Activated T-cell treated with anti-CD3 and anti-CD28 coated beads, Interleukin-2, amount 50 U/mL, for 72 hours (primary cell): Measurements from ENCODE around the gene INPP4B. TPM values are rescaled to one million over a fixed set of nuclear protein-coding genes. Genes with fewer than 3 reads are reported as not detected.

Experiments
- ATAC-seq, 2 donors: fragments of 150-1000 bp; cut with Tn5 transposase; replicated peaks in 1 of 2; 2 replicates each; pipeline ENCODE4 v1.10.0; 2021; ENCODE audit warnings: moderate library complexity in 2 of 2, mild to moderate bottlenecking in 1 of 2
- DNase-seq, 2 donors: peaks; one replicate each; pipeline ENCODE4 v3.0.0; 2021 to 2022; ENCODE audit warnings: mixed read lengths in 1 of 2
- H3K27ac Mint-ChIP-seq: one replicate; pipeline ENCODE4 v1.8.0; 2022; ENCODE audit warnings: mild to moderate bottlenecking, moderate library complexity, mixed read lengths
- H3K27me3 Mint-ChIP-seq: one replicate; pipeline ENCODE4 v1.8.0; 2022; ENCODE audit warnings: low read depth, mixed read lengths
- H3K36me3 Mint-ChIP-seq, 2 donors: one replicate each; pipeline ENCODE4 v1.8.0; 2022; ENCODE audit warnings: mixed read lengths in 2 of 2, mild to moderate bottlenecking in 1 of 2; ENCODE audit not compliant: insufficient read depth in 2 of 2
- H3K4me1 Mint-ChIP-seq: one replicate; pipeline ENCODE4 v1.8.0; 2022; ENCODE audit warnings: low read depth, mixed read lengths
- H3K4me3 Mint-ChIP-seq, 2 donors: one replicate each; pipeline ENCODE4 v1.8.0; 2022; ENCODE audit warnings: mild to moderate bottlenecking in 2 of 2, mixed read lengths in 2 of 2, moderate library complexity in 2 of 2
- H3K9me3 Mint-ChIP-seq, 2 donors: one replicate each; pipeline ENCODE4 v1.8.0; 2022; ENCODE audit warnings: mixed read lengths in 2 of 2
- total RNA-seq, 2 donors: library from RNA; stranded (reverse); gene quantifications; one replicate each; pipeline ENCODE4 v1.2.3, GENCODE V29; 2022

INPP4B gene
- 10 to 100 TPM; 64.9 to 67.3 TPM for total RNA-seq

DNA sequence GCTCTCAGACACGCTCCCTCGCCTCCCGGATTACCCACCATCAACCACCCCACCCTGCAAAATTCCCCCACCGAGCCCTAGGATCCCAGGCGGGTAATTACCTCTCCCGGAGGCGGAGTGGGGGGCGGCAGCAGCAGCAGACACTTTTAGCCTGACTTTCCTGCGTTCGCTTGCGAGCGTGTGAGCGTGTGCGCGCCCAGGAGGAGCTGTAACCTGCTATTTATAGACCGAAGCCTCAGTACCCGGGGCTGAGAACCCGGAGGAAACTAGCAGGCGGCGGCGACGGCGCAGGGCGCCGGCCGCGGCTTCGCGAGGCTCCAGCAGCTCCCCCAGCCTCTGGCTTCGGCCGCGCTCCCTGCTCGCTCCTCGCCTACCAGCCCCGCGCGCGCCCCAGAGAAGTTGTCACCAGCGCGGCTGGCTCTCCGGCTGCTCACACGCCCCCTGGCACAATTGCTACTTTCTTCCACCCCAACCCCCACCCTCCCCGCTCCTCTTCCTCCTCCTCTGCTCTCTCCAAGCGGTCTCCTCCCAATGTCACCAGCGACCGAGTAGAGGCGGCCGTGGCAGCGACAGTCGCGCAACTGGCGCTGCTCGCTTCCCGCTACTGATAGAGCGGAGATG lies at the start of gene INPP4B:
INPP4B (minus strand) TSS at position 194 of the 621 bp plus-strand sequence.
- Mint-ChIP-seq H3K4me3 (peak within 1 kb of the TSS; percentile 95 to 96), H3K27ac (peak within 1 kb of the TSS; percentile 40), H3K27me3 (peaks cover 22% of the 10 kb centered on the region), H3K4me1 (peaks cover 30% of the 10 kb centered on the region), H3K9me3 (no peaks in the 10 kb centered on the region), H3K36me3 (peaks cover 3% of the 10 kb centered on the region in 2 donors)
- DNase-seq: peak; percentile 56 to 62
- ATAC-seq: peak; percentile 57 to 66

DNA sequence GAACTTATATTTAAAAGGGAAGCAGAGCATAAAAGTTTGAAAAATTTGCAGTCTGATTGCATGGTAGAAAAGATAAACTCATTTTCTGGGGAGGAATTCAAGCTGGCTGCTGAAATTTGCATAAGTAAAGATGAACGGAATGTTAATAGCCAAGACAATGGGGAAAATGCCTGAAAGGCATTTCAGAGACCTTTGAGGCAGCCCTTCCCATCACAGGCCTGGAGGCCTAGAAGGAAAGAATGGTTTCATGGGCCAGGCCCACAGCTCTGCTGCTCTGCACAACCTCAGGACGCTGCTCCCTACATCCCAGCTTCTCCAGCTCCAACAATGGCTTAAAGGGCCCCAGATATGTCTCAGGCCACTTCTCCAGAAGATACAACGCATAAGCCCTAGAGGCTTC lies 46.9 kb upstream of the INPP4B start:
- no peaks in the 10 kb centered on the region for H3K4me1 Mint-ChIP-seq
- no peak overlapping the region for H3K4me3 Mint-ChIP-seq
- H3K9me3 Mint-ChIP-seq: peaks cover 8 to 14% of the 10 kb centered on the region in 2 donors
- H3K27ac Mint-ChIP-seq: no peak overlapping the region
- H3K36me3 Mint-ChIP-seq: peaks cover 0 to 5% of the 10 kb centered on the region in 2 donors
- DNase-seq (no peak), ATAC-seq (no peak)
- H3K27me3 Mint-ChIP-seq: no peaks in the 10 kb centered on the region

DNA sequence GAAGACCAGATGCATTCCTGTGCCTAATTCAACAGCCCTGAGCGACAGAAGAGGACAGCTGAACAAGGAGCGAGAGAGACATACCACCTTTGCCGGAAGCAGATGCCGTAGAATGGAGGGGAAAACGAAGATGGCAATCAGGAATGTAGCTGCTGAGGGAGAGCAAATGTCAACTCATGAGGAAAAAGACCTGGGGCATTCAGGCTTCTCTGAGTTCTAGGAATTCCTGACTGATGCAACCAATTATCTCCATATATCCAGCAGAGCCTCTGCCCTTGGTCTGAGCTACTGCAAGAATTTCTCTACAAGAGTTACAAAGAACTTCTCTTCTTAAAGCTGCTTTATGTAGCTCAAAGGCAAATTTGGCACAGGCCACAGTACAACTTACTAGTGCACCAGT lies 40.5 kb upstream of the INPP4B start:
- no peaks in the 10 kb centered on the region for H3K4me1 Mint-ChIP-seq
- H3K36me3 Mint-ChIP-seq: no peaks in the 10 kb centered on the region
- ATAC-seq (no peak), DNase-seq (no peak)
- no peak overlapping the region for H3K27ac Mint-ChIP-seq
- H3K4me3 Mint-ChIP-seq: no peak overlapping the region
- no peaks in the 10 kb centered on the region for H3K9me3 Mint-ChIP-seq
- no peaks in the 10 kb centered on the region for H3K27me3 Mint-ChIP-seq

GRCh38 chr4:142883040-142883832 lies 37.1 kb upstream of the INPP4B start:
- no peak for DNase-seq
- Mint-ChIP-seq H3K4me3 (no peak overlapping the region), H3K27me3 (no peaks in the 10 kb centered on the region), H3K9me3 (no peaks in the 10 kb centered on the region), H3K4me1 (no peaks in the 10 kb centered on the region), H3K36me3 (no peaks in the 10 kb centered on the region), H3K27ac (no peak overlapping the region)
- no peak for ATAC-seq

GRCh38 chr4:142882159-142882558 lies 36.1 kb upstream of the INPP4B start:
- no peak overlapping the region for H3K27ac Mint-ChIP-seq

GRCh38 chr4:142881331-142881730 lies 35.2 kb upstream of the INPP4B start:
- Mint-ChIP-seq H3K4me1 (no peaks in the 10 kb centered on the region), H3K4me3 (no peak overlapping the region), H3K27ac (no peak overlapping the region), H3K9me3 (no peaks in the 10 kb centered on the region), H3K27me3 (no peaks in the 10 kb centered on the region), H3K36me3 (no peaks in the 10 kb centered on the region)
- DNase-seq: no peak
- ATAC-seq: no peak

More at GRCh38 chr4:142882159-142882558, 36.1 kb upstream of the INPP4B start:
- DNase-seq (no peak), ATAC-seq (no peak)
- Mint-ChIP-seq H3K4me3 (no peak overlapping the region), H3K27me3 (no peaks in the 10 kb centered on the region), H3K9me3 (no peaks in the 10 kb centered on the region), H3K4me1 (no peaks in the 10 kb centered on the region), H3K36me3 (no peaks in the 10 kb centered on the region)

DNA sequence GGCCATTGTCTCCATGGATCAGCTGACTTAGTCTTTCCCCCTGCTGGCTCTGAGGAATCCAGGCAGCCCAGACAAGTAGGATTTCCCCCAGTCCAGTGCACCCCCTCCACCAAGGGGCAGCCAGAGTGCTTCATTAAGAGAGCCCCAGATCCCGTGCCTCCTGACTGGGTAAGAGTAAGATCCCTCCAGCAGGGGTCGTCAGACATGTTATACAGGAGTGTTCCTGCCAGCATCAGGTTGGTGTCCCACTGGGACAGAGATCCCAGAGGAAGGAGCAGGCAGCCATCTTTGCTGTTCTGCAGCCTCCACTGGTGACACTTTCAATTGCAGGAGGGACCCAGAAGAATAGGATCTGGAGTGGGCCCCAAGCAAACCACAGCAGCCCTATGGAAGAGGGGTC lies 29.0 kb upstream of the INPP4B start:
- Mint-ChIP-seq H3K27me3 (peaks cover 10% of the 10 kb centered on the region), H3K4me3 (no peak overlapping the region), H3K4me1 (no peaks in the 10 kb centered on the region), H3K27ac (no peak overlapping the region), H3K36me3 (no peaks in the 10 kb centered on the region), H3K9me3 (peaks cover 1 to 4% of the 10 kb centered on the region in 2 donors)
- no peak for ATAC-seq
- DNase-seq: no peak

DNA sequence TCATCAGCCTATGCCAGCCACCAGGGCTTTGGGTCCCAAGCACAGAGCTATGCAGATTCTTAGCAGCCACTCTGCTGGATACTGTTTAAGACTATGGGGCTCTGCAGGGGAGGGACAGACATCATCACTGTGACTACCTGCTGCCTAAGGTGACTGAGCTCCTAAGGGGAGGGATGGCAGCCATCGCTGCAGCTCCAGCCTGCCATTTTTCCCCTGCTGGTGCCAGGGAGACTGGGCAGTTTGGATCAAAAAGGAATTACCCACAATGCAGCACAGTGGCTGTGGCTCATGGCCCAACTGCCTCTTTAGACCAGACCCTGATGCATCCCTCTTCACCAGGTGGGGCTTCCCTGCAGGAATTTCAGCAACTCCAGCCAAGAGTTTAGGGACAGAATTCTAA lies 28.6 kb upstream of the INPP4B start:
- H3K9me3 Mint-ChIP-seq: peaks cover 1 to 8% of the 10 kb centered on the region in 2 donors
- ATAC-seq (no peak), DNase-seq (no peak)
- peaks cover 15% of the 10 kb centered on the region for H3K27me3 Mint-ChIP-seq
- no peaks in the 10 kb centered on the region for H3K4me1 Mint-ChIP-seq
- no peak overlapping the region for H3K4me3 Mint-ChIP-seq
- H3K27ac Mint-ChIP-seq: no peak overlapping the region
- H3K36me3 Mint-ChIP-seq: no peaks in the 10 kb centered on the region

GRCh38 chr4:142866685-142867084 lies 20.6 kb upstream of the INPP4B start:
- no peaks in the 10 kb centered on the region for H3K4me1 Mint-ChIP-seq
- H3K9me3 Mint-ChIP-seq: peaks cover 6 to 9% of the 10 kb centered on the region in 2 donors
- no peak overlapping the region for H3K4me3 Mint-ChIP-seq
- H3K36me3 Mint-ChIP-seq: no peaks in the 10 kb centered on the region
- ATAC-seq (no peak), DNase-seq (no peak)
- H3K27me3 Mint-ChIP-seq: peaks cover 30% of the 10 kb centered on the region
- H3K27ac Mint-ChIP-seq: no peak overlapping the region

- Mint-ChIP-seq H3K27me3 (peaks cover 29% of the 10 kb centered on the region), H3K27ac (no peak overlapping the region), H3K4me3 (no peak overlapping the region), H3K36me3 (no peaks in the 10 kb centered on the region), H3K4me1 (no peaks in the 10 kb centered on the region), H3K9me3 (peaks cover 0 to 2% of the 10 kb centered on the region in 2 donors)
- ATAC-seq: no peak
- no peak for DNase-seq
Observed at GRCh38 chr4:142861351-142861750, 15.2 kb upstream of the INPP4B start.

- Mint-ChIP-seq H3K36me3 (no peaks in the 10 kb centered on the region), H3K27ac (no peak overlapping the region), H3K4me3 (no peak overlapping the region), H3K9me3 (peaks cover 0 to 2% of the 10 kb centered on the region in 2 donors), H3K4me1 (no peaks in the 10 kb centered on the region), H3K27me3 (peaks cover 21% of the 10 kb centered on the region)
- DNase-seq (no peak), ATAC-seq (no peak)
Observed at GRCh38 chr4:142858965-142859364, 12.9 kb upstream of the INPP4B start.

GRCh38 chr4:142858446-142858845 lies 12.3 kb upstream of the INPP4B start:
- no peak for DNase-seq
- Mint-ChIP-seq H3K36me3 (no peaks in the 10 kb centered on the region), H3K27me3 (peaks cover 20% of the 10 kb centered on the region), H3K9me3 (peaks cover 0 to 2% of the 10 kb centered on the region in 2 donors), H3K4me3 (no peak overlapping the region), H3K4me1 (no peaks in the 10 kb centered on the region), H3K27ac (no peak overlapping the region)
- ATAC-seq: no peak

DNA sequence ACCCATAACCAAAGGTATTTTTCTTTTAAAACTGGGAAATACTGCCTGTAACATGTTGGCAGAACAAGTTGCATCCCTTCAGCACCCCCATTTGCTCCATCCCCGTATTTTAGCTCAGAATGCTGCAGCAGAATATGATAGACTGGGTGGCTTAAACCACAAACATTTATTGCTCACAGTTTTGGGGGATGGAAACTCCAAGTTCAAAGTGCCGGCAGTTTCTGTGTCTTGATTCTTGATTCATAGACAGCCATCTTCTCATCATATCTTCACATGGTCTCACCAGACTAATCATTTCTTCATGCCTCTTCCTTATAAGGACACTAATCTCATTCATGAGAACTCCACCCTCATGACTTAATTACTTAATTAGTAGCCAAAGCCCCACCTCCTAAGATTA lies 10.5 kb upstream of the INPP4B start:
- no peak overlapping the region for H3K4me3 Mint-ChIP-seq
- H3K9me3 Mint-ChIP-seq: peaks cover 0 to 2% of the 10 kb centered on the region in 2 donors
- no peaks in the 10 kb centered on the region for H3K4me1 Mint-ChIP-seq
- DNase-seq: no peak
- peaks cover 20% of the 10 kb centered on the region for H3K27me3 Mint-ChIP-seq
- no peak for ATAC-seq
- H3K27ac Mint-ChIP-seq: no peak overlapping the region
- no peaks in the 10 kb centered on the region for H3K36me3 Mint-ChIP-seq
